ENCODE measurements around the gene ERVK3-1.
"Not testable (repeated sequence)": the region's sequence is repeated elsewhere in the genome, so short reads cannot be mapped to it uniquely, and the experiment has no call there.

DNA sequence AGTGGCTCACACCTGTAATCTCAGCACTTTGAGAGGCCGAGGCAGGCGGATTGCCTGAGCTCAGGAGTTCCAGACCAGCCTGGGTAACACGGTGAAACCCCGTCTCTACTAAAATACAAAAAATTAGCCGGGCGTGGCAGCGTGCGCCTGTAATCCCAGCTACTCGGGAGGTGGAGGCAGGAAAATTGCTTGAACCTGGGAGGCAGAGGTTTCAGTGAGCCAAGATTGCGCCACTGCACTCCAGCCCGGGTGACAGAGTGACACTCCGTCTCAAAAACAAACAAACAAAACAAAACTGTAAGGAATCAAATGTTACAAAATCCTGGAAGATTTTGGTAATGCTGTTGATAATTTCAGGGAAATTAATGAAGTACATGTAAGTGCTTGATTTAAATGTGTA lies 42.9 kb downstream of the ERVK3-1 start:
- not testable (repeated sequence) for TF ChIP-seq POLR2A (IDR thresholded peaks at IDR 0.05)
- TF ChIP-seq, protein P1, sequence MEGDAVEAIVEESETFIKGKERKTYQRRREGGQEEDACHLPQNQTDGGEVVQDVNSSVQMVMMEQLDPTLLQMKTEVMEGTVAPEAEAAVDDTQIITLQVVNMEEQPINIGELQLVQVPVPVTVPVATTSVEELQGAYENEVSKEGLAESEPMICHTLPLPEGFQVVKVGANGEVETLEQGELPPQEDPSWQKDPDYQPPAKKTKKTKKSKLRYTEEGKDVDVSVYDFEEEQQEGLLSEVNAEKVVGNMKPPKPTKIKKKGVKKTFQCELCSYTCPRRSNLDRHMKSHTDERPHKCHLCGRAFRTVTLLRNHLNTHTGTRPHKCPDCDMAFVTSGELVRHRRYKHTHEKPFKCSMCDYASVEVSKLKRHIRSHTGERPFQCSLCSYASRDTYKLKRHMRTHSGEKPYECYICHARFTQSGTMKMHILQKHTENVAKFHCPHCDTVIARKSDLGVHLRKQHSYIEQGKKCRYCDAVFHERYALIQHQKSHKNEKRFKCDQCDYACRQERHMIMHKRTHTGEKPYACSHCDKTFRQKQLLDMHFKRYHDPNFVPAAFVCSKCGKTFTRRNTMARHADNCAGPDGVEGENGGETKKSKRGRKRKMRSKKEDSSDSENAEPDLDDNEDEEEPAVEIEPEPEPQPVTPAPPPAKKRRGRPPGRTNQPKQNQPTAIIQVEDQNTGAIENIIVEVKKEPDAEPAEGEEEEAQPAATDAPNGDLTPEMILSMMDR (IDR thresholded peaks at IDR 0.05) = not testable (repeated sequence)

Data from breast epithelium (tissue), 3 donors.